IMR-90 (cell line): Measurements from ENCODE around the gene PCDHGA10. TPM values are rescaled to one million over a fixed set of nuclear protein-coding genes. Genes with fewer than 3 reads are reported as not detected.
"Not testable (repeated sequence)": the region's sequence is repeated elsewhere in the genome, so short reads cannot be mapped to it uniquely, and the experiment has no call there.

Experiments used
- ATAC-seq: fragments of 200-7000 bp; cut with Tn5 transposase; 2 replicates; pipeline ENCODE4 v1.9.1; 2020; ENCODE audit warnings: low read depth, mild to moderate bottlenecking, moderate library complexity
- BruUV-seq: library from RNA; stranded (reverse); fragments of 400-500 nt; replicated peaks from 2 replicates; lab custom pipeline; 2021; lab: Mats Ljungman, UMichigan
- CTCF ChIA-PET: fragments of 300-600 bp; formaldehyde crosslinking; extraction: SDS; loops from one replicate; lab custom pipeline; 2021; ENCODE audit warnings: antibody characterized with exemption; lab: Yijun Ruan, JAX
- POLR2A ChIA-PET: fragments of 300-600 bp; sonication (Branson Sonifier 250); formaldehyde crosslinking; loops from one replicate; lab custom pipeline; 2022; ENCODE audit warnings: antibody characterized with exemption; ENCODE audit not compliant: unreplicated experiment; lab: Charles Lee
- DNase-seq: peaks from one replicate; pipeline ENCODE4 v3.0.0; 2013
- H2AFZ ChIP-seq: replicated peaks from 2 replicates; pipeline ENCODE3; 2013; ENCODE audit warnings: low read length, mild to moderate bottlenecking; ENCODE audit not compliant: poor library complexity
- H2AK5ac ChIP-seq: 2 replicates; pipeline ENCODE4 v1.6.1; 2013; ENCODE audit warnings: low read depth, low read length, inconsistent platforms
- H2AK9ac ChIP-seq: replicated peaks from 2 replicates; pipeline ENCODE3; 2013; ENCODE audit warnings: mild to moderate bottlenecking, low read depth, low read length, moderate library complexity; ENCODE audit not compliant: poor library complexity
- H2BK120ac ChIP-seq: 2 replicates; pipeline ENCODE4 v1.6.1; 2013; ENCODE audit warnings: low read depth, low read length, inconsistent platforms
- H2BK15ac ChIP-seq: 3 replicates; pipeline ENCODE4 v1.6.1; 2013; ENCODE audit warnings: low read depth, low read length, inconsistent platforms
- H2BK20ac ChIP-seq: 2 replicates; pipeline ENCODE4 v1.6.1; 2013; ENCODE audit warnings: low read depth, mild to moderate bottlenecking, inconsistent platforms, low read length, moderate library complexity
- H2BK5ac ChIP-seq: 2 replicates; pipeline ENCODE4 v1.6.1; 2013; ENCODE audit warnings: mild to moderate bottlenecking, low read depth, low read length, inconsistent platforms; ENCODE audit not compliant: poor library complexity, severe bottlenecking
- H3K14ac ChIP-seq: replicated peaks from 2 replicates; pipeline ENCODE4 v1.6.1; 2013; ENCODE audit warnings: low read depth, low read length, inconsistent platforms
- H3K18ac ChIP-seq: 2 replicates; pipeline ENCODE4 v1.6.1; 2013; ENCODE audit warnings: low read depth, low read length, control low read depth
- H3K23ac ChIP-seq: 2 replicates; pipeline ENCODE4 v1.6.1; 2013; ENCODE audit warnings: low read depth, low read length, inconsistent platforms
- H3K27ac ChIP-seq: 2 replicates; pipeline ENCODE4 v1.5.1; 2013; ENCODE audit warnings: mild to moderate bottlenecking, control low read depth, low read length; ENCODE audit not compliant: insufficient read depth
- H3K27me3 ChIP-seq: 2 replicates; pipeline ENCODE4 v1.6.1; 2013; ENCODE audit warnings: low read length; ENCODE audit not compliant: control insufficient read depth, insufficient read depth
- H3K36me3 ChIP-seq: 2 replicates; pipeline ENCODE4 v1.6.1; 2013; ENCODE audit warnings: low read length, mixed read lengths; ENCODE audit not compliant: control insufficient read depth, insufficient read depth
- H3K4ac ChIP-seq: 2 replicates; pipeline ENCODE4 v1.6.1; 2013; ENCODE audit warnings: low read depth, low read length, inconsistent platforms
- H3K4me1 ChIP-seq: 2 replicates; pipeline ENCODE4 v1.6.1; 2013; ENCODE audit warnings: low read length, mixed read lengths; ENCODE audit not compliant: control insufficient read depth, insufficient read depth
- H3K4me2 ChIP-seq: 2 replicates; pipeline ENCODE4 v1.6.1; 2013; ENCODE audit warnings: low read depth, mild to moderate bottlenecking, control low read depth, low read length, moderate library complexity
- H3K4me3 ChIP-seq: 2 replicates; pipeline ENCODE4 v1.5.1; 2013; ENCODE audit warnings: low read depth, mild to moderate bottlenecking, control low read depth, low read length, moderate library complexity; ENCODE audit not compliant: insufficient read depth
- H3K56ac ChIP-seq: 2 replicates; pipeline ENCODE4 v1.6.1; 2013; ENCODE audit warnings: low read length, inconsistent platforms; ENCODE audit not compliant: insufficient read depth; ENCODE audit errors: extremely low read depth
- H3K79me1 ChIP-seq, 2 experiments: 2 replicates each; pipeline ENCODE4 v1.6.1; 2013; ENCODE audit warnings: low read length in 2 of 2, inconsistent platforms in 1 of 2, low read depth in 1 of 2
- H3K9ac ChIP-seq: 2 replicates; pipeline ENCODE4 v1.6.1; 2013; ENCODE audit warnings: low read depth, low read length, control low read depth
- H3K9me1 ChIP-seq: 2 replicates; pipeline ENCODE4 v1.6.1; 2013; ENCODE audit warnings: low read length, inconsistent platforms; ENCODE audit not compliant: insufficient read depth
- H3K9me3 ChIP-seq: 2 replicates; pipeline ENCODE4 v1.6.1; 2013; ENCODE audit warnings: low read length; ENCODE audit not compliant: control insufficient read depth, insufficient read depth
- H4K20me1 ChIP-seq: 2 replicates; pipeline ENCODE4 v1.6.1; 2013; ENCODE audit warnings: low read length, inconsistent platforms; ENCODE audit not compliant: insufficient read depth
- H4K5ac ChIP-seq: 2 replicates; pipeline ENCODE4 v1.6.1; 2013; ENCODE audit warnings: mild to moderate bottlenecking, low read depth, low read length, control low read depth
- H4K8ac ChIP-seq, 2 experiments: 2 replicates each; pipeline ENCODE4 v1.6.1; 2013; ENCODE audit warnings: low read depth in 2 of 2, low read length in 2 of 2, control low read depth in 1 of 2, inconsistent platforms in 1 of 2
- H4K91ac ChIP-seq: 2 replicates; pipeline ENCODE4 v1.6.1; 2013; ENCODE audit warnings: low read depth, low read length, inconsistent platforms; ENCODE audit not compliant: insufficient read depth
- BHLHE40 ChIP-seq: fragments of 150-350 bp; IDR thresholded peaks from 2 replicates; pipeline ENCODE4 v1.6.1; 2016; ENCODE audit warnings: mild to moderate bottlenecking, low read depth, low read length
- CEBPB ChIP-seq: IDR thresholded peaks from 2 replicates; pipeline ENCODE4 v1.6.1; 2012; ENCODE audit warnings: low read depth, low read length, improper control_type of control experiment
- MAZ ChIP-seq: IDR thresholded peaks from 2 replicates; pipeline ENCODE4 v1.6.1; 2012; ENCODE audit warnings: low read depth, mild to moderate bottlenecking, low read length, improper control_type of control experiment, moderate library complexity, borderline replicate concordance
- WGBS, 2 experiments: methylation state at CpG; one replicate each; pipeline versions ENCODE4 v1.1.5 to v1.1.7; 2013; ENCODE audit warnings: missing lambda C conversion rate in 2 of 2; ENCODE audit not compliant: insufficient read length in 1 of 2; ENCODE audit errors: extremely low coverage in 2 of 2; 5-methylcytosine and 5-hydroxymethylcytosine counted together
- dilution Hi-C: fragments of 300-500 bp; cut with HindIII; formaldehyde crosslinking; loops from one replicate; pipeline ENCODE4 v1.14.3; 2018; ENCODE audit warnings: low sequenced_read_pairs; ENCODE audit not compliant: unreplicated experiment
- in situ Hi-C: fragments of 300-500 bp; cut with MboI; formaldehyde crosslinking; loops from 3 replicates; pipeline ENCODE4 v1.14.3; 2019; ENCODE audit warnings: low sequenced_read_pairs, inconsistent platforms, mixed read lengths
- intact Hi-C: fragments of 100-400 bp; cut with micrococcal nuclease; formaldehyde crosslinking; loops from 2 replicates; pipeline ENCODE4 v1.10.0; 2022
- polyA plus RNA-seq, 3 experiments: library from polyadenylated mRNA; depleted of rRNA; stranded (reverse); fragments of >200 nt; gene quantifications; 2 replicates each; pipeline ENCODE4 v1.2.3, GENCODE V29; 2012; ENCODE audit warnings: low replicate concordance in 1 of 3
- total RNA-seq: library from RNA; depleted of rRNA; stranded (reverse); fragments of >200 nt; gene quantifications from 2 replicates; pipeline ENCODE4 v1.2.3, GENCODE V29; 2012
- TF ChIP-seq, protein P1 (sequence below): conservative IDR thresholded peaks from 2 replicates; pipeline ENCODE4 v1.5.1; 2012; ENCODE audit warnings: mild to moderate bottlenecking, low read depth, low read length, improper control_type of control experiment

The PCDHGA10 gene
- total and polyA plus RNA-seq, 2 of the 4 experiments (the other 2 are of a cell fraction): 3.4 to 6.6 TPM

DNA sequence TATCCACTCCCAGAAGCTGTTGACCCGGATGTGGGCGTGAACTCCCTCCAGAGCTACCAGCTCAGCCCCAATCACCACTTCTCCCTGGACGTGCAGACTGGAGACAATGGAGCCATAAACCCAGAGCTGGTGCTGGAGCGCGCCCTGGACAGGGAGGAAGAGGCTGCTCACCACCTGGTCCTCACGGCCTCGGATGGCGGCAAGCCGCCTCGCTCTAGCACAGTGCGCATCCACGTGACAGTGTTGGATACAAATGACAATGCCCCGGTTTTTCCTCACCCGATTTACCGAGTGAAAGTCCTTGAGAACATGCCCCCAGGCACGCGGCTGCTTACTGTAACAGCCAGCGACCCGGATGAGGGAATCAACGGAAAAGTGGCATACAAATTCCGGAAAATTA, 19.5 kb upstream of the PCDHGA10 start:
- Histone ChIP-seq H3K14ac (no peak overlapping the region), H2BK5ac (no peak overlapping the region), H2BK20ac (no peak overlapping the region), H4K8ac (no peak overlapping the region), H2AK9ac (no peak overlapping the region), H3K18ac (no peak overlapping the region), H3K9me3 (peaks cover 48% of the 10 kb centered on the region), H3K79me1 (peaks cover 5 to 7% of the 10 kb centered on the region in 2 experiments; a peak in 3 of 4 replicates), H2BK120ac (no peak overlapping the region), H3K36me3 (peaks cover 24% of the 10 kb centered on the region), H3K4me2 (no peak overlapping the region), H2AK5ac (no peak overlapping the region), H3K27ac (no peak overlapping the region), H3K27me3 (no peaks in the 10 kb centered on the region), H3K9ac (no peak overlapping the region), H2BK15ac (no peak overlapping the region), H4K91ac (no peak overlapping the region), H2AFZ (no peak overlapping the region), H3K23ac (no peak overlapping the region), H3K9me1 (no peaks in the 10 kb centered on the region), H3K56ac (no peak overlapping the region), H3K4me3 (no peak overlapping the region), H3K4ac (no peak overlapping the region), H3K4me1 (peaks cover 1% of the 10 kb centered on the region; the same call in 1 of the 2 replicates), H4K20me1 (no peaks in the 10 kb centered on the region), H4K5ac (no peak overlapping the region)
- no TSS peak for BruUV-seq
- CTCF ChIA-PET: no interaction called here
- 47% methylated on average over 13 of the region's 21 CpGs; no CpG with 5 or more reads in 1 of the 2 experiments for WGBS, 2 experiments
- ATAC-seq (no peak), DNase-seq (no peak)
- POLR2A ChIA-PET: no interaction called here
- in situ Hi-C loops: no loop called here
- TF ChIP-seq, protein P1, sequence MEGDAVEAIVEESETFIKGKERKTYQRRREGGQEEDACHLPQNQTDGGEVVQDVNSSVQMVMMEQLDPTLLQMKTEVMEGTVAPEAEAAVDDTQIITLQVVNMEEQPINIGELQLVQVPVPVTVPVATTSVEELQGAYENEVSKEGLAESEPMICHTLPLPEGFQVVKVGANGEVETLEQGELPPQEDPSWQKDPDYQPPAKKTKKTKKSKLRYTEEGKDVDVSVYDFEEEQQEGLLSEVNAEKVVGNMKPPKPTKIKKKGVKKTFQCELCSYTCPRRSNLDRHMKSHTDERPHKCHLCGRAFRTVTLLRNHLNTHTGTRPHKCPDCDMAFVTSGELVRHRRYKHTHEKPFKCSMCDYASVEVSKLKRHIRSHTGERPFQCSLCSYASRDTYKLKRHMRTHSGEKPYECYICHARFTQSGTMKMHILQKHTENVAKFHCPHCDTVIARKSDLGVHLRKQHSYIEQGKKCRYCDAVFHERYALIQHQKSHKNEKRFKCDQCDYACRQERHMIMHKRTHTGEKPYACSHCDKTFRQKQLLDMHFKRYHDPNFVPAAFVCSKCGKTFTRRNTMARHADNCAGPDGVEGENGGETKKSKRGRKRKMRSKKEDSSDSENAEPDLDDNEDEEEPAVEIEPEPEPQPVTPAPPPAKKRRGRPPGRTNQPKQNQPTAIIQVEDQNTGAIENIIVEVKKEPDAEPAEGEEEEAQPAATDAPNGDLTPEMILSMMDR: no peak
- TF ChIP-seq CEBPB (no peak), BHLHE40 (no peak), MAZ (no peak)
- intact Hi-C loops: no loop called here
- dilution Hi-C loops: no loop called here

GRCh38 chr5:141394401-141395187, 18.2 kb upstream of the PCDHGA10 start:
- H3K27ac ChIP-seq, in situ Hi-C loops, H4K91ac ChIP-seq, dilution Hi-C loops, H3K27me3 ChIP-seq, H2AK5ac ChIP-seq, POLR2A ChIA-PET, H3K79me1 ChIP-seq, H3K4me3 ChIP-seq, H4K8ac ChIP-seq, H3K56ac ChIP-seq, H4K20me1 ChIP-seq, H2BK20ac ChIP-seq, H3K23ac ChIP-seq, H4K5ac ChIP-seq, H3K14ac ChIP-seq, BruUV-seq, ATAC-seq, H2BK5ac ChIP-seq, H3K4me2 ChIP-seq, H2AFZ ChIP-seq, H2AK9ac ChIP-seq, H3K9ac ChIP-seq, DNase-seq, H3K18ac ChIP-seq, H3K4me1 ChIP-seq, H3K9me1 ChIP-seq, intact Hi-C loops, H3K4ac ChIP-seq, H2BK15ac ChIP-seq, H2BK120ac ChIP-seq: not testable (repeated sequence)
- WGBS, 2 experiments: 30% methylated on average over 2 of the region's 53 CpGs; no CpG with 5 or more reads in 1 of the 2 experiments
- Histone ChIP-seq H3K36me3 (peaks cover 23% of the 10 kb centered on the region), H3K9me3 (peaks cover 46% of the 10 kb centered on the region)
- CTCF ChIA-PET: interaction anchor here (0.6 kb wide), 1 partner anchor 202 kb away, joined by 3 read pairs; no protein-coding TSS in a partner anchor
